ENCODE data around the gene CD109.

Gene CD109

DNA sequence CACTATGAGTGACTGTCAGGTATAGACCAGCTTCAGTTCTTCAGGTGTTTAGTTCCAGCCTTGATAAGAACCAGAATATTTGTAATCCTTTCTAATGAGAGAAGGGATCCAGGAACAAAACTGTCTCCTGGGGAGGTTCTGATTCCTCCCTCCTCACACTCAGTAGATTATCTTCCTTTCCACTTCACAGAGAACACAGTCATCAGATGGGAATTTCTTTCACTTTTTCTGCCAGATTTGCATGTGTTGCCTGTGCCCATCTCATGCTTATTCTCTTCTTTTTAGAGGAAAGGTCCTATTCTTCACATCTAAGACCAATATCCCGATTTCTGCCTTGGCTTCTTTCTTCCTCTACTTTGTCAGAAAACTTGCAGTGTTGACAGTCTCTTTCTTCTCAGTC, 50.8 kb downstream of the CD109 start:
- no peak for DNase-seq (ENCODE audit: low read depth)
- TF ChIP-seq, protein P1, sequence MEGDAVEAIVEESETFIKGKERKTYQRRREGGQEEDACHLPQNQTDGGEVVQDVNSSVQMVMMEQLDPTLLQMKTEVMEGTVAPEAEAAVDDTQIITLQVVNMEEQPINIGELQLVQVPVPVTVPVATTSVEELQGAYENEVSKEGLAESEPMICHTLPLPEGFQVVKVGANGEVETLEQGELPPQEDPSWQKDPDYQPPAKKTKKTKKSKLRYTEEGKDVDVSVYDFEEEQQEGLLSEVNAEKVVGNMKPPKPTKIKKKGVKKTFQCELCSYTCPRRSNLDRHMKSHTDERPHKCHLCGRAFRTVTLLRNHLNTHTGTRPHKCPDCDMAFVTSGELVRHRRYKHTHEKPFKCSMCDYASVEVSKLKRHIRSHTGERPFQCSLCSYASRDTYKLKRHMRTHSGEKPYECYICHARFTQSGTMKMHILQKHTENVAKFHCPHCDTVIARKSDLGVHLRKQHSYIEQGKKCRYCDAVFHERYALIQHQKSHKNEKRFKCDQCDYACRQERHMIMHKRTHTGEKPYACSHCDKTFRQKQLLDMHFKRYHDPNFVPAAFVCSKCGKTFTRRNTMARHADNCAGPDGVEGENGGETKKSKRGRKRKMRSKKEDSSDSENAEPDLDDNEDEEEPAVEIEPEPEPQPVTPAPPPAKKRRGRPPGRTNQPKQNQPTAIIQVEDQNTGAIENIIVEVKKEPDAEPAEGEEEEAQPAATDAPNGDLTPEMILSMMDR (IDR thresholded peaks at IDR 0.05; ENCODE audit: low read depth, low read length): no peak
- TF ChIP-seq MYC (IDR thresholded peaks at IDR 0.05; ENCODE audit: low read depth, low read length) (no peak), POLR2A (IDR thresholded peaks at IDR 0.05; ENCODE audit: extremely low read depth, insufficient read length) (no peak)
- TF ChIP-seq, protein P2, sequence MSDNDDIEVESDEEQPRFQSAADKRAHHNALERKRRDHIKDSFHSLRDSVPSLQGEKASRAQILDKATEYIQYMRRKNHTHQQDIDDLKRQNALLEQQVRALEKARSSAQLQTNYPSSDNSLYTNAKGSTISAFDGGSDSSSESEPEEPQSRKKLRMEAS (IDR thresholded peaks at IDR 0.05; ENCODE audit: low read depth, low read length): no peak

DNA sequence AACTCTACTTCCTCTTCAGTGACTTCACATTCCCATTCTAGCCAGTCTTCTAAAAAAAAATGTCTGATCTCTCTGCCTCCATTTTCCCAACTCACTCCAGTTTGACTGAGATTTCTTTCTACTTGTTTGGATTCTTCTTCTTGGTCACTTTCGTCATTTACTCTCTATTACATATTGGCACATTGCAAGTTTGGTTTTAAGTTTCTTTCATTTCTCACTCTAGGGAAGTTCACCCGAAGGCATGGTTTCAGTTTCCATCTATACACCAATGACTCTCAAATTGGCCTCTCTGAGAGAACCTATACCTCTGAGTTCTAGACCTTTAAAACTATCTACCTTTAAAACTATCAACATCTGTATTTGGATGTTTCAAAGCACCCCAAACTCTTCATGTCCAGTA, 51.3 kb downstream of the CD109 start:
- DNase-seq (ENCODE audit: low read depth): no peak
- TF ChIP-seq POLR2A (IDR thresholded peaks at IDR 0.05; ENCODE audit: extremely low read depth, insufficient read length) (no peak), MYC (IDR thresholded peaks at IDR 0.05; ENCODE audit: low read depth, low read length) (no peak)
- TF ChIP-seq, protein P2 (IDR thresholded peaks at IDR 0.05; ENCODE audit: low read depth, low read length): no peak
- TF ChIP-seq, protein P1 (IDR thresholded peaks at IDR 0.05; ENCODE audit: low read depth, low read length): no peak
- H3K4me3 ChIP-seq (ENCODE audit: low read depth, low read length): no peak overlapping the region

More for the DNA sequence above, 50.8 kb downstream of the CD109 start:
- H3K4me3 ChIP-seq (ENCODE audit: low read depth, low read length): no peak overlapping the region

DNA sequence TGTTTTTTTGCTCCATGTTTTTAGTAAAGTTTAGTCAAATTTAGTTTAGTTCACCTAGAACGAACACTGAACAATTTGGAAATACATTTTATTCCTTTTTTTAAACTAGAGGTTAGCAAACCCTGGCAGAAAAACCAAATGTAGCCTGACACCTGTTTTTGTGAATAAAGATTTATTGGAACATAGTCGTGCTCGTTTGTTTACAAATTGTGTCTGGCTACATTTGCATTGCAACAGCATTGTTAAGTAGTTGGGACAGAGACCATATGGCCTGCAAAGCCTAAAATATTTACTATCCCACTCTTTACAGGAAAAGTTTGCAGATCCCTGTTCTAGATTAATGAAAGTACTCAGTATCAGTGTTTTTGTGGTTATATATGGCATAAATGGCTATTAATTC, 56.9 kb downstream of the CD109 start:
- TF ChIP-seq, protein P2 (IDR thresholded peaks at IDR 0.05; ENCODE audit: low read depth, low read length): no peak
- TF ChIP-seq, protein P1 (IDR thresholded peaks at IDR 0.05; ENCODE audit: low read depth, low read length): no peak
- TF ChIP-seq MYC (IDR thresholded peaks at IDR 0.05; ENCODE audit: low read depth, low read length) (no peak), POLR2A (IDR thresholded peaks at IDR 0.05; ENCODE audit: extremely low read depth, insufficient read length) (no peak)
- no peak overlapping the region for H3K4me3 ChIP-seq (ENCODE audit: low read depth, low read length)
- no peak for DNase-seq (ENCODE audit: low read depth)

DNA sequence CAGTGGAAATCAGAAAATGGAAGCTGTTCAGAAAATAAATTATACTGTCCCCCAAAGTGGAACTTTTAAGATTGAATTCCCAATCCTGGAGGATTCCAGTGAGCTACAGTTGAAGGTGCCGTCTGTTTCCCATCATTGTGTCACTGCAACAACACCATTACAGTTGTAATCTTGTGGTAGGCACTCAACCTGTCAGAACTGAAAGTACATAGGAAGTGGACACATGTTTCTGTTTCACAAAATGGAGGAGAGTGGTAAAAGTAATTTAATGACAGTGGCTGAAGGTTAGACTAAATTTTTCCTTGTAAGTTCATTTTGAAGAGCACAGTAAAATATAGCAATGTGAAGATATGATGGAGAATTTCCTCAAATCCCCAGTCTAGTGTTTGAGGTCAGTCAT, 70.0 kb downstream of the CD109 start:
- no peak for DNase-seq (ENCODE audit: low read depth)
- no peak overlapping the region for H3K4me3 ChIP-seq (ENCODE audit: low read depth, low read length)
- TF ChIP-seq, protein P2 (IDR thresholded peaks at IDR 0.05; ENCODE audit: low read depth, low read length): no peak
- no peak for TF ChIP-seq MYC (IDR thresholded peaks at IDR 0.05; ENCODE audit: low read depth, low read length)
- TF ChIP-seq POLR2A (IDR thresholded peaks at IDR 0.05; ENCODE audit: extremely low read depth, insufficient read length): no peak
- TF ChIP-seq, protein P1 (IDR thresholded peaks at IDR 0.05; ENCODE audit: low read depth, low read length): no peak

DNA sequence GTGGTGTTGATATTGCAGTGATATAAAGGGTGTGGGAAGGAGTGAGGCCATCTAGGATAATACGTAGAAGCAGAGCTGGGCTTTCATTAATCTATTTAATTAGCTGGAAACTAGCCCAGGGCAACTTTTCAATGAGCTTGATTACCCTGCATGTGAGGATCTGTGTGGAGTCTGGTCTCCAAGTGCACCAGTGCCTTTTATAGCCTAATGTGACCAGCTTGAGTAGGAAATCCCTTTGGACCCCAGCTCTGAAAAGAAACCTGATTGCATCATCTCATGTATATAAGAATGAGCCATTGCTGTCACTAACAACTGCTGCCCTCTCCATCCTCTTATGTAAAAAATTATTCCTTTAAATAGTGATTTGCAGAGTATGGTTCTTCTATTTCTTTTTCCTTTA, 72.6 kb downstream of the CD109 start:
- peak; percentile 18 for DNase-seq (ENCODE audit: low read depth)
- TF ChIP-seq, protein P2 (IDR thresholded peaks at IDR 0.05; ENCODE audit: low read depth, low read length): no peak
- TF ChIP-seq POLR2A (IDR thresholded peaks at IDR 0.05; ENCODE audit: extremely low read depth, insufficient read length): no peak
- TF ChIP-seq, protein P1 (IDR thresholded peaks at IDR 0.05; ENCODE audit: low read depth, low read length): no peak
- TF ChIP-seq MYC (IDR thresholded peaks at IDR 0.05; ENCODE audit: low read depth, low read length): no peak
- H3K4me3 ChIP-seq (ENCODE audit: low read depth, low read length): no peak overlapping the region

Measured in NB4 (cell line).